ENCODE data around the gene LDHB.
"Not testable (repeated sequence)": the region's sequence is repeated elsewhere in the genome, so short reads cannot be mapped to it uniquely, and the experiment has no call there.

LDHB gene

GRCh38 chr12:21650997-21651396, 6.6 kb downstream of the LDHB start:
- TF ChIP-seq CTCF (IDR thresholded peaks at IDR 0.05; ENCODE audit: low read depth, low read length, missing control alignments), result no peak
- no peak for DNase-seq (ENCODE audit: extremely low read depth, low read depth)
- no peak overlapping the region for H3K4me3 ChIP-seq (replicated peaks; ENCODE audit: low read depth, low read length)

- no peak overlapping the region for H3K4me3 ChIP-seq (replicated peaks; ENCODE audit: low read depth, low read length)
- no peak for TF ChIP-seq CTCF (IDR thresholded peaks at IDR 0.05; ENCODE audit: low read depth, low read length, missing control alignments)
- no peak for DNase-seq (ENCODE audit: extremely low read depth, low read depth)
Measured at GRCh38 chr12:21649034-21649433, 8.6 kb downstream of the LDHB start.

GRCh38 chr12:21648378-21648777, 9.3 kb downstream of the LDHB start:
- no peak for DNase-seq (ENCODE audit: extremely low read depth, low read depth)
- TF ChIP-seq CTCF (IDR thresholded peaks at IDR 0.05; ENCODE audit: low read depth, low read length, missing control alignments), result no peak
- H3K4me3 ChIP-seq (replicated peaks; ENCODE audit: low read depth, low read length), result no peak overlapping the region

GRCh38 chr12:21647179-21647578, 10.5 kb downstream of the LDHB start:
- DNase-seq (ENCODE audit: extremely low read depth, low read depth), result no peak
- H3K4me3 ChIP-seq (replicated peaks; ENCODE audit: low read depth, low read length), result no peak overlapping the region
- no peak for TF ChIP-seq CTCF (IDR thresholded peaks at IDR 0.05; ENCODE audit: low read depth, low read length, missing control alignments)

DNA sequence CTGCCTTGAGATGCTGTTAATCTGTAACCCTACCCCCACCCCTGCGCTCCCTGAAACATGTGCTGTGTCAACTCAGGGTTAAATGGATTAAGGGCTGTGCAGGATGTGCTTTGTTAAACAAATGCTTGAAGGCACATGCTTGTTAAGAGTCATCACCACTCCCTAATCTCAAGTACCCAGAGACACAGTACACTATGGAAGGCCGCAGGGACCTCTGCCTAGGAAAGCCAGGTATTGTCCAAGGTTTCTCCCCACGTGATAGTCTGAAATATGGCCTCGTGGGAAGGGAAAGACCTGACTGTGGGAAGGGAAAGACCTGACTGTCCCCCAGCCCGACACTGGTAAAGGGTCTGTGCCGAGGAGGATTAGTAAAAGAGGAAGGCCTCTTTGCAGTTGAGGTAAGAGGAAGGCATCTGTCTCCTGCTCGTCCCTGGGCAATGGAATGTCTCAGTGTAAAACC, 12.6 kb downstream of the LDHB start:
- DNase-seq (ENCODE audit: extremely low read depth, low read depth); H3K4me3 ChIP-seq (replicated peaks; ENCODE audit: low read depth, low read length): not testable (repeated sequence)

- no peak overlapping the region for H3K4me3 ChIP-seq (replicated peaks; ENCODE audit: low read depth, low read length)
- no peak for TF ChIP-seq CTCF (IDR thresholded peaks at IDR 0.05; ENCODE audit: low read depth, low read length, missing control alignments)
- DNase-seq (ENCODE audit: extremely low read depth, low read depth), result no peak
Measured at GRCh38 chr12:21644516-21644915, 13.1 kb downstream of the LDHB start.

GRCh38 chr12:21643758-21644157, 13.9 kb downstream of the LDHB start:
- DNase-seq (ENCODE audit: extremely low read depth, low read depth), result no peak
- no peak overlapping the region for H3K4me3 ChIP-seq (replicated peaks; ENCODE audit: low read depth, low read length)
- no peak for TF ChIP-seq CTCF (IDR thresholded peaks at IDR 0.05; ENCODE audit: low read depth, low read length, missing control alignments)
